ENCODE data around the gene CLASRP.

DNA sequence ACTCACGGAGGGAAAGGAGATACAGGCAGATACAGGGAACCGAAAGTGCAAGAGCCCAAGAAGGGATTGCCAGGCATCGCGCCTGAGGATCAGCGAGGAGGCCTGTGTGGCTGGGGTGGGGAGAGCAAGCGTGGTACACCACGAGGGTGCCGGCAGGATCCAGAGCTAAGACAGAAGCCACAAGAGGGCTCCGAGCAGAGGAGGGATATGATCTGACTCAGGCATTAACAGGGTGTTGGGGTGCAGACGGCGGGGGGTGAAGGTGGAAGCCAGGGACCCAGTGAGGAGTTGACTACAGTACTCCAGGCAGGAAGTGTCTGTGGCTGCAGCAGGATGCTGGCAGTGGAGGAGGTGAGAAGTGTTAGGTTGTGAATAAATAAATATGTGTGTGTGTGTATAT is 48.7 kb downstream of the CLASRP start:
- TF ChIP-seq GATA2 (IDR thresholded peaks at IDR 0.05; ENCODE audit: low read depth, low read length) (no peak), GATA3 (IDR thresholded peaks at IDR 0.05; ENCODE audit: low read depth, low read length) (no peak)

Measured in SH-SY5Y (cell line).